ENCODE results near the gene SLC13A2. TPM values are rescaled to one million over a fixed set of nuclear protein-coding genes. Genes with fewer than 3 reads are reported as not detected.

SLC13A2 gene
- total RNA-seq, 1 donor from 2014 or later = not detected

DNA sequence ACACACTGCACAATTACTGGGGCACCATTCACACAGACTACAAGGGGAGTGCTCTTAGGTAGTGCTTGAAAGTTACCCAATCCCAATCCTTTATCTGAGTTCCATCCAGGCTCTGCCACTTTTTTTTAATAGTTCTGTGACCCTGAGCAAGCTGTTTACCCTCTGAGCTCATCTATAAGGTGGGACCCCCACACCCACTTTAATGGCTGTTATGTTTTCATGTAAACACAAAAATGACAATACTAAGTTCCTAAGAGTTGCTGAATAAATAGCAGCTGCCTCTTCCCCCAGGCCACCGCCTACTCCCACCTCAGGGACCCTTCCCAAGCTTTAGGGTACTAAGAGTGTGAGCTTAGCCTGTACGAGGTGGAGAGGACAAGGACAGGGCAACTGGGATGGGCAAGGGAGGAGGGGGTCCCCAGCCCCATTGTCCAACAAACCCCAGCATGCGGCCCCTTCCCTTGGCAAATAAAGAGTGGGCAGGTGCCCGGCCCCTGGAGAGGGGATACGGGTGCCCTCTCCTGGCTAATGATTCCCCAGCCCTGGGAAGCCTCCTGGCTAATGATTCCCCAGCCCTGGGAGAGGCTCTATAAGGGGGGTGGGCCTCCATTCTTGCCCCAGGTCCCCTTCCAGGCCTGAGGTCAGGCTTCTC lies 14.6 kb downstream of the SLC13A2 start:
- no peaks in the 10 kb centered on the region for H3K4me1 Mint-ChIP-seq (ENCODE audit: unreplicated experiment)
- H3K4me3 Mint-ChIP-seq (ENCODE audit: unreplicated experiment) = no peak overlapping the region
- no peaks in the 10 kb centered on the region for H3K36me3 Mint-ChIP-seq (ENCODE audit: unreplicated experiment)
- TF ChIP-seq, protein P1, sequence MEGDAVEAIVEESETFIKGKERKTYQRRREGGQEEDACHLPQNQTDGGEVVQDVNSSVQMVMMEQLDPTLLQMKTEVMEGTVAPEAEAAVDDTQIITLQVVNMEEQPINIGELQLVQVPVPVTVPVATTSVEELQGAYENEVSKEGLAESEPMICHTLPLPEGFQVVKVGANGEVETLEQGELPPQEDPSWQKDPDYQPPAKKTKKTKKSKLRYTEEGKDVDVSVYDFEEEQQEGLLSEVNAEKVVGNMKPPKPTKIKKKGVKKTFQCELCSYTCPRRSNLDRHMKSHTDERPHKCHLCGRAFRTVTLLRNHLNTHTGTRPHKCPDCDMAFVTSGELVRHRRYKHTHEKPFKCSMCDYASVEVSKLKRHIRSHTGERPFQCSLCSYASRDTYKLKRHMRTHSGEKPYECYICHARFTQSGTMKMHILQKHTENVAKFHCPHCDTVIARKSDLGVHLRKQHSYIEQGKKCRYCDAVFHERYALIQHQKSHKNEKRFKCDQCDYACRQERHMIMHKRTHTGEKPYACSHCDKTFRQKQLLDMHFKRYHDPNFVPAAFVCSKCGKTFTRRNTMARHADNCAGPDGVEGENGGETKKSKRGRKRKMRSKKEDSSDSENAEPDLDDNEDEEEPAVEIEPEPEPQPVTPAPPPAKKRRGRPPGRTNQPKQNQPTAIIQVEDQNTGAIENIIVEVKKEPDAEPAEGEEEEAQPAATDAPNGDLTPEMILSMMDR (IDR thresholded peaks at IDR 0.05) = no peak
- peaks cover 48% of the 10 kb centered on the region for H3K27me3 Mint-ChIP-seq (ENCODE audit: unreplicated experiment)
- H3K9me3 Mint-ChIP-seq (ENCODE audit: unreplicated experiment) = no peaks in the 10 kb centered on the region
- H3K27ac Mint-ChIP-seq (ENCODE audit: unreplicated experiment) = no peak overlapping the region
- DNase-seq (ENCODE audit: extremely low spot score, unreplicated experiment) = no peak

DNA sequence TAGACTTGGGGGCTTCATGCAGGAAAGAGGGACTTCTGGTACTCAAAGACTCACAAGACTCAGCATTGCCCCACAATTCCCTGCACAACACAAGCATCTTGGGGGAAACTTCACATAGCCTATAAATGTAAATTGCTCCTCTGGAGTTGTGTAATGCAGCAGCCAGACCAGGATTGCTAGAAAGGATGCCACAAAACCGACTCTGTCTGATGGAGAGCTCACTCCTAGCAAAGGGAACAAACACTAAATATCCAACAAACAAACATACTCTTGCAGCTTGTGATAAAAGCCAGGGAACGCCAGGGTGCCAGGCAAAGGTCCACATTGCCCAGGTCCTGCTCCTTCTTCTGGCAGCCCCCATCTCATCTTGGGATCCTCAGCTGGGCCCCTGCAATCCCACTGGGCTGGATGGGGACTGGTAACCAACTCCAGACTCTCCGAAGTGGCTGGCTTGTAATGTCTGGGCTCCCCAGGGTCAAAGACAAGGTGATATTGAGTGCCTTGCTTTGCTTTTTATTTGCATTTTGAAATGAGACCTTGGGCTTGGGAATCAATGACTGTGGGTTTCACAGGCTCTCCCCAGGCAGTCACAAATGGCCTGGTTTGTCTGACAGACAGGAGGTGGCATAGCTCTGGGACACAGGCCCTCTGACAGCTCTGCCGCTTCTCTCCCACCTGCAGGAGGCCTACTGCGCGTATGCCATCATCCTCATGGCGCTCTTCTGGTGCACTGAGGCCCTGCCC lies 15.3 kb downstream of the SLC13A2 start:
- TF ChIP-seq, protein P1 (IDR thresholded peaks at IDR 0.05) = no peak
- peaks cover 49% of the 10 kb centered on the region for H3K27me3 Mint-ChIP-seq (ENCODE audit: unreplicated experiment)
- no peak overlapping the region for H3K27ac Mint-ChIP-seq (ENCODE audit: unreplicated experiment)
- no peaks in the 10 kb centered on the region for H3K36me3 Mint-ChIP-seq (ENCODE audit: unreplicated experiment)
- H3K4me1 Mint-ChIP-seq (ENCODE audit: unreplicated experiment) = no peaks in the 10 kb centered on the region
- DNase-seq (ENCODE audit: extremely low spot score, unreplicated experiment) = no peak
- H3K4me3 Mint-ChIP-seq (ENCODE audit: unreplicated experiment) = no peak overlapping the region
- no peaks in the 10 kb centered on the region for H3K9me3 Mint-ChIP-seq (ENCODE audit: unreplicated experiment)

DNA sequence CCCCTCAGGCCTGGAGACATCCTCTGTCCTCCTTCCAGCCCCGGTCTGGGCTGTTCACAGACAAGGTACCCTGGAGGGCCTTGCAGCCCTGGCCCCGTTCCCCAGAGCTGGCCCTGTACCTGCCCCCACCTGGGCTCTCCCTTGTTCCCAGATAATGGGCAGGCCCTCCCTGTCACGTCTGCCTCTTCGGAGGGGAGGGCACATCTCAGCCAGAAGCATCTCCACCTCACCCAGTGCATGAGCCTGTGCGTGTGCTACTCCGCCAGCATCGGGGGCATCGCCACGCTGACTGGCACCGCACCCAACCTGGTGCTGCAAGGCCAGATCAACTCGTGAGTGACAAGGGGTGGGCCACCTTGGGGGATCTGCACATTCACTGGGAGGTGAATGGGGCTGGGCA lies 17.8 kb downstream of the SLC13A2 start:
- Mint-ChIP-seq H3K36me3 (ENCODE audit: unreplicated experiment) (no peaks in the 10 kb centered on the region), H3K4me3 (ENCODE audit: unreplicated experiment) (no peak overlapping the region), H3K4me1 (ENCODE audit: unreplicated experiment) (no peaks in the 10 kb centered on the region), H3K9me3 (ENCODE audit: unreplicated experiment) (no peaks in the 10 kb centered on the region), H3K27ac (ENCODE audit: unreplicated experiment) (no peak overlapping the region), H3K27me3 (ENCODE audit: unreplicated experiment) (peaks cover 30% of the 10 kb centered on the region)
- TF ChIP-seq, protein P1 (IDR thresholded peaks at IDR 0.05) = no peak
- DNase-seq (ENCODE audit: extremely low spot score, unreplicated experiment) = no peak

DNA sequence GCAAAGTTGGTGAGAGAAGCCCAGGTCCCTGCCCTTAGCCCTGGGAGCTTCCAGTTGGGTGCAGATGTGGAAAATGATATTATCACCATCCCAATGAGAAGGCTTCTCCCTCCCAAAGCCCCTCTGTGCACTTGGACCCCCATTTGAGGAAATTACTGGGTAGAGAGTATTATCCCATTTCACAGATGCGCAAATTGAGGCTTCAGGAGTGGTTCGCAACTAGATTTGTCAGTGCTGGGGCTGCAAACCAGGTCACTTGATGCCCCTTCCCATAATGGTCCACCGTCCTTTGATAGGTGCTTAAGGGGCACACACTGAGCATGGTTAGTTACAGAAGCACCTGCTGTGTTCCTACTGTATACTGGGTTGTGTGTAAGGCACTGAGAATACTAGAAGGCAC lies 18.4 kb downstream of the SLC13A2 start:
- Mint-ChIP-seq H3K4me1 (ENCODE audit: unreplicated experiment) (no peaks in the 10 kb centered on the region), H3K36me3 (ENCODE audit: unreplicated experiment) (no peaks in the 10 kb centered on the region), H3K27ac (ENCODE audit: unreplicated experiment) (no peak overlapping the region), H3K9me3 (ENCODE audit: unreplicated experiment) (no peaks in the 10 kb centered on the region), H3K27me3 (ENCODE audit: unreplicated experiment) (peaks cover 27% of the 10 kb centered on the region), H3K4me3 (ENCODE audit: unreplicated experiment) (no peak overlapping the region)
- no peak for DNase-seq (ENCODE audit: extremely low spot score, unreplicated experiment)
- TF ChIP-seq, protein P1 (IDR thresholded peaks at IDR 0.05) = no peak

All from osteocyte (in vitro differentiated cells).